Tibial nerve (tissue), 4 donors: ENCODE data around the gene SNAP47.
"Not testable (repeated sequence)": the region's sequence is repeated elsewhere in the genome, so short reads cannot be mapped to it uniquely, and the experiment has no call there.

Experiments used
- EP300 ChIP-seq, 2 donors: sonication (generic); formaldehyde crosslinking; IDR thresholded peaks; one replicate each; pipeline ENCODE4 v1.6.1; 2017; ENCODE audit warnings: antibody characterized with exemption in 2 of 2, mild to moderate bottlenecking in 1 of 2
- POLR2A ChIP-seq, 2 donors: fragments of 450-650 bp; IDR thresholded peaks; one replicate each; pipeline ENCODE4 v1.6.1; 2017; ENCODE audit warnings: antibody characterized with exemption in 2 of 2, mild to moderate bottlenecking in 2 of 2, moderate library complexity in 2 of 2
- TF ChIP-seq, protein P1 (sequence below), 5 experiments: fragments of 200-600 bp in 3 of 5; fragments of 450-650 bp in 2 of 5; sonication (generic) in 3 of 5; IDR thresholded peaks; one replicate each; pipeline ENCODE4 v1.5.1; 2016 to 2019; ENCODE audit warnings: antibody characterized with exemption in 5 of 5, mild to moderate bottlenecking in 3 of 5, moderate library complexity in 2 of 5

DNA sequence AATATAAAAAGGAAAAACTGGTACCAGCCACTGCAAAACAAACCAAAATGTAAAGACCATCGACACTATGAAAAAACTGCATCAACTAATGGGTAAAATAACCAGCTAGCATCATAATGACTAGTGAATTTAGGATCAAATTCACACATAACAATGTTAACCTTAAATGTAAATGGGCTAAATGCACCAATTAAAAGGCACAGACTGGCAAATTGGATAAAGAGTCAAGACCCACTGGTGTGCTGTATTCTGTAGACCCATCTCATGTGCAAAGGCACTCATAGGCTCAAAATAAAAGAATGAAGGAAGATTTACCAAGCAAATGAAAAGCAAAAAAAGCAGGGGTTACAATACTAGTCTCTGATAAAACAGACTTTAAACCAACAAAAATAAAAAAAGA lies 33.6 kb upstream of the SNAP47 start:
- TF ChIP-seq, protein P1, sequence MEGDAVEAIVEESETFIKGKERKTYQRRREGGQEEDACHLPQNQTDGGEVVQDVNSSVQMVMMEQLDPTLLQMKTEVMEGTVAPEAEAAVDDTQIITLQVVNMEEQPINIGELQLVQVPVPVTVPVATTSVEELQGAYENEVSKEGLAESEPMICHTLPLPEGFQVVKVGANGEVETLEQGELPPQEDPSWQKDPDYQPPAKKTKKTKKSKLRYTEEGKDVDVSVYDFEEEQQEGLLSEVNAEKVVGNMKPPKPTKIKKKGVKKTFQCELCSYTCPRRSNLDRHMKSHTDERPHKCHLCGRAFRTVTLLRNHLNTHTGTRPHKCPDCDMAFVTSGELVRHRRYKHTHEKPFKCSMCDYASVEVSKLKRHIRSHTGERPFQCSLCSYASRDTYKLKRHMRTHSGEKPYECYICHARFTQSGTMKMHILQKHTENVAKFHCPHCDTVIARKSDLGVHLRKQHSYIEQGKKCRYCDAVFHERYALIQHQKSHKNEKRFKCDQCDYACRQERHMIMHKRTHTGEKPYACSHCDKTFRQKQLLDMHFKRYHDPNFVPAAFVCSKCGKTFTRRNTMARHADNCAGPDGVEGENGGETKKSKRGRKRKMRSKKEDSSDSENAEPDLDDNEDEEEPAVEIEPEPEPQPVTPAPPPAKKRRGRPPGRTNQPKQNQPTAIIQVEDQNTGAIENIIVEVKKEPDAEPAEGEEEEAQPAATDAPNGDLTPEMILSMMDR (IDR thresholded peaks at IDR 0.05): not testable (repeated sequence)
- TF ChIP-seq POLR2A, EP300 (IDR thresholded peaks at IDR 0.05): not testable (repeated sequence)
